ENCODE measurements around the gene SAMD11. TPM values are rescaled to one million over a fixed set of nuclear protein-coding genes. Genes with fewer than 3 reads are reported as not detected.
A peak's percentile ranks its signal among the peaks of the same experiment; 100 is the strongest.
"Not testable (repeated sequence)": the region's sequence is repeated elsewhere in the genome, so short reads cannot be mapped to it uniquely, and the experiment has no call there.

The SAMD11 gene, protein sequence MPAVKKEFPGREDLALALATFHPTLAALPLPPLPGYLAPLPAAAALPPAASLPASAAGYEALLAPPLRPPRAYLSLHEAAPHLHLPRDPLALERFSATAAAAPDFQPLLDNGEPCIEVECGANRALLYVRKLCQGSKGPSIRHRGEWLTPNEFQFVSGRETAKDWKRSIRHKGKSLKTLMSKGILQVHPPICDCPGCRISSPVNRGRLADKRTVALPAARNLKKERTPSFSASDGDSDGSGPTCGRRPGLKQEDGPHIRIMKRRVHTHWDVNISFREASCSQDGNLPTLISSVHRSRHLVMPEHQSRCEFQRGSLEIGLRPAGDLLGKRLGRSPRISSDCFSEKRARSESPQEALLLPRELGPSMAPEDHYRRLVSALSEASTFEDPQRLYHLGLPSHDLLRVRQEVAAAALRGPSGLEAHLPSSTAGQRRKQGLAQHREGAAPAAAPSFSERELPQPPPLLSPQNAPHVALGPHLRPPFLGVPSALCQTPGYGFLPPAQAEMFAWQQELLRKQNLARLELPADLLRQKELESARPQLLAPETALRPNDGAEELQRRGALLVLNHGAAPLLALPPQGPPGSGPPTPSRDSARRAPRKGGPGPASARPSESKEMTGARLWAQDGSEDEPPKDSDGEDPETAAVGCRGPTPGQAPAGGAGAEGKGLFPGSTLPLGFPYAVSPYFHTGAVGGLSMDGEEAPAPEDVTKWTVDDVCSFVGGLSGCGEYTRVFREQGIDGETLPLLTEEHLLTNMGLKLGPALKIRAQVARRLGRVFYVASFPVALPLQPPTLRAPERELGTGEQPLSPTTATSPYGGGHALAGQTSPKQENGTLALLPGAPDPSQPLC
- total RNA-seq = 10 to 100 TPM in 2 of 4 donors, 1 to 10 TPM in 2; 6.2 to 28.8 (median 13.9) TPM

DNA sequence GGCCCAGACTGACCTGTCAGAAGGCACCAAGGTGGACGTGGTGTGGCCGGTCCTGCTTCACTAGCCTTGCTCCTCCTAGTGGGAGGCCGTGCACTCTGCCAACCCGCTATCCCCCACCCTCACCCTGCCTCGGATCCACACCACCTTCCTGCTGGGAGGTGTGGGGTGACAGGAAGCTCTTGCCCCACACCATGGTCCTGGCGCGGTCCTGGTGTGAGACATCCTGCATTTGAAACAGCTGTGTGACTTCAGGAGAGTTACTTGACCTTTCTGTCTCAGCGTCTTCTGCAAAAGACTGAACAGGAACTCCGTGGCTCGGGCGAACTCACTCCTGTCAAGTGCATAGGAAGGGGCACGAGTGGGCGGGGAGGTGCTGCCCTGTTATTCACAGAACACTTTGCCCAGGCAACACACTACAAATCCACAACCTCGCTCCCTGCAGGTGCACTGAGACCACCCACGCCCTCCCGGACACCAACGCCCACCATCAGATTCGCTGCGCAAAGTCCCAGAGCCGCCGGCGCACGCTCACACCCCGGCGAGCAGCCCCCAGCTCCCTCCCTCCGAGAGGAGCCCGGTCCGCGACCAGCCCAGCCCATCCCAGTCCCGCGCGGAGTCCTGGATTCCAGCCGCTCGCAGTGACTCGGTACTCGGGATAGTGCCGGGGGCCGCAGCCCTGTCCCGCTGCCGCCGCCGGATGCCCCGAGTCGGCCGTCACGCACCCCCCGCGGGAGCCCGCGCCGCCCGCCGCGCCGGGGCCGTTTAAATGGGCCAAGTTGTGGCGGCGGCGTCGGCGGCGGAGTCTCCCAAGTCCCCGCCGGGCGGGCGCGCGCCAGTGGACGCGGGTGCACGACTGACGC lies at the start of gene SAMD11:
TSS of gene SAMD11 (plus strand) at position 793 of the 860 bp plus-strand sequence. CDS start 509 bp downstream, outside the sequence.
- Histone ChIP-seq H3K36me3 (no peaks in the 10 kb centered on the region), H3K4me1 (peaks cover 32 to 66% (median 54%) of the 10 kb centered on the region in 4 donors), H3K9me3 (no peaks in the 10 kb centered on the region), H3K4me3 (peak within 1 kb of the TSS; percentile 57 to 75 (median 62)), H3K27me3 (peaks cover 6 to 99% (median 22%) of the 10 kb centered on the region in 4 donors), H3K27ac (replicated peaks in 1 of 4) (peak within 1 kb of the TSS; percentile 56 to 68 (median 60))
- 10% methylated on average over 31 of the region's 72 CpGs for WGBS
- TF ChIP-seq POLR2AphosphoS5 (IDR thresholded peaks at IDR 0.05) (peak in 1 of 2 donors; percentile 20), CTCF (IDR thresholded peaks at IDR 0.05) (peak in 1 of 3 experiments; percentile 33), POLR2A (IDR thresholded peaks at IDR 0.05; ENCODE audit: low read depth) (no peak), EP300 (IDR thresholded peaks at IDR 0.05) (no peak)
- DNase-seq (ENCODE audit: extremely low spot score) = no peak
- intact Hi-C loops (cut with DNase I) = no loop called here

DNA sequence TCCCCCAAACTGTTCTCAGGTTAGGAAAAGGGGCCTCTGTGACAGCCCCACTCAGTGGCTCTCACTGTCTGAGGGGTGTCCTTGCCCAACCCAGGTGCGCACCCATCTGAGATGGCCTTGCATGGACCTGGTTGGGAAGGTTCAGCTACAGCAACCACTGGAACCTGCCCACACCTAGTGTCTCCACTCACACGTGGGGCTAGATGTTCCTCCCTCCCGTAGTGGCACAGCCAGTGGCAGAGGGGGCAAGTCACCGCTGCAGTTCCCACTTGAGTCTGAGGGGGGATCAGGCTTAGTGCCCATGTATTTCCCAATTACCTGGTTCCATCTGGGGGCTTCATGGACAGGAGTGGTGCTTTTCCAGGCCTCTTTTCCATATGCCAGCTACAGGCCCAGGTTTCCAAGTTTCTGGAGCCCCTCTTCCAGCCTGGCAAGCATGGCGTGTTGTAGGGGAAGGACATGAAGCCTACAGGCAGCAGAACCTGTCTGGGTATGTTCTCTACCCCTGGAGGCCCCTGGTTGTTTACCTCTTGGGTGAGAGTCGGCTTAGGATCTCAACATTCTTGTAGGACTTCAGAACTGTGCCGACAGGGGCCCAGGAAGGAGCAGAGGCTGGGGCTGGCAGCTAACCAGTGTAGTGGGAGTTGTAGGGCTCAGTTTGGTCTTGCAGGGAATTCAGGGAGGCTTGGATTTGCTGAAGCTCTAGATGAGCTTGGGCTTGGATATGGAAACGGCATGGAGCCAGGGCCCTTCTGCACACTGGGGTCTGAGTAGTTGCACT lies 47.1 kb upstream of the SAMD11 start:
- H3K4me3 ChIP-seq; H3K4me1 ChIP-seq; H3K9me3 ChIP-seq; H3K36me3 ChIP-seq; H3K27ac ChIP-seq (replicated peaks in 1 of 4); intact Hi-C loops (cut with DNase I): not testable (repeated sequence)
- peak; percentile 85 for DNase-seq (ENCODE audit: extremely low spot score)
- 66% methylated on average over 8 of the region's 8 CpGs for WGBS
- H3K27me3 ChIP-seq = peaks cover 0 to 17% (median 0%) of the 10 kb centered on the region in 4 donors

GRCh38 chr1:877209-877986 lies 46.3 kb upstream of the SAMD11 start:
- H3K4me1 ChIP-seq; H3K9me3 ChIP-seq; H3K4me3 ChIP-seq; H3K36me3 ChIP-seq; intact Hi-C loops (cut with DNase I); H3K27ac ChIP-seq (replicated peaks in 1 of 4): not testable (repeated sequence)
- peak; percentile 83 for DNase-seq (ENCODE audit: extremely low spot score)
- peaks cover 0 to 16% (median 0%) of the 10 kb centered on the region in 4 donors for H3K27me3 ChIP-seq
- WGBS = 77% methylated on average over 5 of the region's 5 CpGs

DNA sequence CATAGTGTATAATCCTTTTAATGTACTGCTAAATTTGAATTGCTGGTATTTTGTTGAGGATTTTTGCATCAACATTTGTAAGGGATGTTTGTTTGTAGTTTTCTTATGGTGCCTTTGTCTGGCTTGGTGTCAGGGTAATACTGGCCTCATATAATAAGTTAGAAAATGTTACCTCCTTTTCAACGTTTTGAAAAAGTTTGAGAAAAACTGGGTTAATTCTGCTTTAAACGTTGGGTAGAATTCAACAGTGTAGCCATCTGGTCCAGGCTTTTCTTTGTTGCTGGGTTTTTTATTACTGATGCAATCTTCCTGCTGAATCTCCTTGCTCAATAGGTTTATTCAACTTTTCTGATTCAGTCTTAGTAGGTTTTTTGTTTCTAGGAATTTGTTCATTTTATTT lies 43.2 kb upstream of the SAMD11 start:
- 38% methylated on average over 2 of the region's 2 CpGs for whole genome bisulfite sequencing
- H3K4me3 ChIP-seq; intact Hi-C loops (cut with DNase I); H3K36me3 ChIP-seq; H3K27ac ChIP-seq (replicated peaks in 1 of 4); H3K4me1 ChIP-seq; H3K9me3 ChIP-seq; DNase-seq (ENCODE audit: extremely low spot score): not testable (repeated sequence)
- peaks cover 0 to 13% (median 0%) of the 10 kb centered on the region in 4 donors for H3K27me3 ChIP-seq

DNA sequence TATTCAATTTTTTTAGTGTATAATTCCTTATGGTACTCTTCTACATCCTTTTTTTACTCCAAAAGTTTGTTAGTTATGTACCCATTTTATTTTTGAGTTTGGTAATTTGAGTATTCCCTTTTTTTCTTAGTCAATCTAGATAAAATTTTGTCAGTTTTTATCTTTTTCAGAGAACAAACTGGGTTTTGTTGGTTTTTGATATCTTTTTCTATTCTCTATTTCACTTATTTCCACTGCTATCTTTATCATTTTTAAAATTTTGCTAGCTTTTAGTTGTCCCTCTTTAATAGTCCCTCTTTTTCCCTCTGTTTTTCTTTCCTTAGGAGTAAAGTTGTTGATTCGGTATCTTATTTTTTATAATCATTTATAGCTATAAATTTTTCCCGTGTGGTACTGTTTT lies 42.8 kb upstream of the SAMD11 start:
- H3K36me3 ChIP-seq; H3K27ac ChIP-seq (replicated peaks in 1 of 4); H3K9me3 ChIP-seq; H3K4me1 ChIP-seq; H3K4me3 ChIP-seq; intact Hi-C loops (cut with DNase I); DNase-seq (ENCODE audit: extremely low spot score): not testable (repeated sequence)
- 99% methylated on average over 2 of the region's 2 CpGs for WGBS
- peaks cover 0 to 15% (median 0%) of the 10 kb centered on the region in 4 donors for H3K27me3 ChIP-seq

DNA sequence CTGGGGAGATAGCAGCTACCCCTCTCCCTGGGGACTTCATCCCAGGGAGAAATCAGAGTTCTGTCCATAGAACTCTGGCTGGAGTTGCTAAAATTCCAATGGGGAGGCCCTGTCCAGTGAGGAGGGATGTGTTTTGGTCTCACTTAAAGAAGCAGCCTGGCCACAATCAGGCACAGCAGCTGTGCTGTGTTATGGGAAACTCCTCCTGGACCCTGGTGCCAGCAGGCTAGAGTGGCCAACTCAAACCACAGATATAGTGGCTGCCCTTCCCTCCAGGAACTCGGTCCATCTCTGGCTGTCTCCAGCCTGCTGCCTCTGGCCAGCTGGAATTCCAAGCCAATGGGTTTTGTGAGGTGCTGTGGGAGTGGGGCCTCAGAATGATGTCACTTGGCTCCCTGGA lies 37.4 kb upstream of the SAMD11 start:
- H3K4me3 ChIP-seq = no peak overlapping the region
- H3K27ac ChIP-seq (replicated peaks in 1 of 4) = no peak overlapping the region
- peaks cover 0 to 43% (median 2%) of the 10 kb centered on the region in 4 donors for H3K27me3 ChIP-seq
- no peaks in the 10 kb centered on the region for H3K9me3 ChIP-seq
- DNase-seq (ENCODE audit: extremely low spot score) = peak; percentile 5
- no peaks in the 10 kb centered on the region for H3K36me3 ChIP-seq
- intact Hi-C loops (cut with DNase I) = no loop called here
- H3K4me1 ChIP-seq = no peaks in the 10 kb centered on the region
- no peak for TF ChIP-seq EP300 (IDR thresholded peaks at IDR 0.05)
- no peak for TF ChIP-seq POLR2A (IDR thresholded peaks at IDR 0.05; ENCODE audit: low read depth)
- no peak for TF ChIP-seq CTCF (IDR thresholded peaks at IDR 0.05)
- TF ChIP-seq POLR2AphosphoS5 (IDR thresholded peaks at IDR 0.05) = no peak
- WGBS = no CpG with 5 or more reads among the region's 1 CpG
